Gastrocnemius medialis (tissue), 4 donors: ENCODE results near the gene NSUN4.

ENCODE experiments used
- CTCF ChIP-seq, 5 experiments: fragments of 450-650 bp in 3 of 5; fragments of 200-600 bp in 2 of 5; sonication (generic) in 2 of 5; IDR thresholded peaks in 4 of 5; conservative IDR thresholded peaks in 1 of 5; 1 replicate in 4 of 5; 2 replicates in 1 of 5; pipeline ENCODE4 v1.5.1; 2016 to 2019; ENCODE audit warnings: antibody characterized with exemption in 5 of 5, mild to moderate bottlenecking in 3 of 5, moderate library complexity in 3 of 5
- POLR2A ChIP-seq, 2 donors: fragments of 450-650 bp; IDR thresholded peaks; one replicate each; pipeline ENCODE4 v1.6.1; 2017; ENCODE audit warnings: antibody characterized with exemption in 2 of 2, mild to moderate bottlenecking in 2 of 2, moderate library complexity in 2 of 2

- TF ChIP-seq CTCF (IDR thresholded peaks at IDR 0.05 in 4 of 5, conservative IDR thresholded peaks at IDR 0.05 in 1 of 5) = no peak
- no peak for TF ChIP-seq POLR2A (IDR thresholded peaks at IDR 0.05)
Observed at GRCh38 chr1:46404482-46405196, 64.0 kb downstream of the NSUN4 start.
